Measurements from ENCODE around the gene CYTH1.

- TF ChIP-seq CTCF (IDR thresholded peaks at IDR 0.05; ENCODE audit: poor library complexity, severe bottlenecking) (no peak), EZH2 (IDR thresholded peaks at IDR 0.05; ENCODE audit: borderline replicate concordance, insufficient read depth, low read length, poor library complexity, severe bottlenecking) (no peak), MXI1 (conservative IDR thresholded peaks at IDR 0.05; ENCODE audit: poor library complexity, severe bottlenecking) (no peak), POLR2AphosphoS5 (IDR thresholded peaks at IDR 0.05) (no peak)
These were observed 46.1 kb downstream of the CYTH1 start for GRCh38 chr17:78735832-78736525.

Data from neural cell (in vitro differentiated cells).